Glutamatergic neuron (in vitro differentiated cells): ENCODE results near the gene PTPN11. TPM values are rescaled to one million over a fixed set of nuclear protein-coding genes. Genes with fewer than 3 reads are reported as not detected.

ENCODE experiments used
- DNase-seq: peaks from one replicate; pipeline ENCODE4 v3.0.0; 2022
- H3K27ac Mint-ChIP-seq: one replicate; pipeline ENCODE4 v1.8.0; 2020; ENCODE audit warnings: mild to moderate bottlenecking, mixed read lengths, inconsistent platforms; ENCODE audit not compliant: unreplicated experiment
- H3K27me3 Mint-ChIP-seq: one replicate; pipeline ENCODE4 v1.8.0; 2020; ENCODE audit warnings: mild to moderate bottlenecking, moderate library complexity, mixed read lengths, inconsistent platforms; ENCODE audit not compliant: unreplicated experiment
- H3K36me3 Mint-ChIP-seq: one replicate; pipeline ENCODE4 v1.8.0; 2020; ENCODE audit warnings: mild to moderate bottlenecking, mixed read lengths, inconsistent platforms; ENCODE audit not compliant: unreplicated experiment
- H3K4me1 Mint-ChIP-seq: one replicate; pipeline ENCODE4 v1.8.0; 2020; ENCODE audit warnings: mild to moderate bottlenecking, low read depth, mixed read lengths, inconsistent platforms; ENCODE audit not compliant: unreplicated experiment
- H3K4me3 Mint-ChIP-seq: one replicate; pipeline ENCODE4 v1.8.0; 2020; ENCODE audit warnings: mild to moderate bottlenecking, mixed read lengths, inconsistent platforms; ENCODE audit not compliant: unreplicated experiment
- H3K9me3 Mint-ChIP-seq: one replicate; pipeline ENCODE4 v1.8.0; 2020; ENCODE audit warnings: mild to moderate bottlenecking, moderate library complexity, mixed read lengths, inconsistent platforms; ENCODE audit not compliant: unreplicated experiment
- CTCF ChIP-seq: fragments of 200-600 bp; sonication (generic); IDR thresholded peaks from one replicate; pipeline ENCODE4 v1.5.0; 2021; ENCODE audit not compliant: partially characterized antibody, unreplicated experiment
- total RNA-seq: library from RNA; stranded (reverse); fragmentation: NEBNext Ultra II Directional; extraction: Animal tissue kit (Norgen Biotek cat#: 25700); gene quantifications from one replicate; pipeline ENCODE4 v1.2.1, GENCODE V29; 2021; ENCODE audit not compliant: unreplicated experiment

PTPN11 gene
- total RNA-seq, 1 donor from 2014 or later, result 68.7 TPM

DNA sequence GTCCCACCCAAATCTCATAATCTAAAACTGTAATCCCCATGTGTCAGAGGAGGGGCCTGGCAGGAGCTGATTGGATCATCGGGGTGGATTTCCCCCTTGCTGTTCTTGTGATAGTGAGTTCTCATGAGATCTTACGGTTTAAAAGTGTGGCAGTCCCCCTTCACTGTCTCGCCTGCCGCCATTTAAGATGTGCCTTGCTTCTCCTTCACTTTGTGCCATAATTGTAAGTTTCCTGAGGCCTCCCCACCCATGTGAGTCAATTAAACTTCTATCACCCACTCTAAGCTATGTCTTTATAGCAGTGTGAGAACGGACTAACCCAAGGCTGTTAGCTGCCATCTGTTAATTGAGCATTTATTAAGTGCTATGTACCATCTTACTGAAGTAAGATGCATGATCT, 105.1 kb downstream of the PTPN11 start:
- peaks cover 5% of the 10 kb centered on the region for H3K36me3 Mint-ChIP-seq
- no peak for TF ChIP-seq CTCF
- H3K4me3 Mint-ChIP-seq, result no peak overlapping the region
- no peaks in the 10 kb centered on the region for H3K9me3 Mint-ChIP-seq
- H3K27me3 Mint-ChIP-seq, result no peaks in the 10 kb centered on the region
- H3K27ac Mint-ChIP-seq, result no peak overlapping the region
- H3K4me1 Mint-ChIP-seq, result no peaks in the 10 kb centered on the region
- DNase-seq, result no peak

DNA sequence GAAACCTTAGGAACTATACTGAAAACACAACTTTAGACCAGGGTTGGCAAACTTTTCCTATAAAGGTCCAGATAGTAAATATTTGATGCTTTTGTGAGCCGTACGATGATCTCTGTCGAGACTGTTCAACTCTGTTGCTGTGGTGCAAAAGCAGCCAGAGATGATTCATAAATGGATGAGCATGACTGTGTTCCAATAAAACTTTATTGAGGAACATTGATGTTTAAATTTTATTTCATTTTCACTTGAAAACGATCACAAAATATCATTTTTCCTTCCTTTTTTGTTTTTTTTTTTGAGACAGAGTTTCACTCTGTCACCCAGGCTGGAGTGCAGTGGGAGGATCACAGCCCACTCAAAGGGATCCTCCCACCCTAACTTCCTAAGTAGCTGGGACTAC, 105.5 kb downstream of the PTPN11 start:
- Mint-ChIP-seq H3K27ac (no peak overlapping the region), H3K36me3 (peaks cover 1% of the 10 kb centered on the region), H3K4me1 (no peaks in the 10 kb centered on the region), H3K4me3 (no peak overlapping the region), H3K9me3 (no peaks in the 10 kb centered on the region), H3K27me3 (no peaks in the 10 kb centered on the region)
- TF ChIP-seq CTCF, result no peak
- no peak for DNase-seq

DNA sequence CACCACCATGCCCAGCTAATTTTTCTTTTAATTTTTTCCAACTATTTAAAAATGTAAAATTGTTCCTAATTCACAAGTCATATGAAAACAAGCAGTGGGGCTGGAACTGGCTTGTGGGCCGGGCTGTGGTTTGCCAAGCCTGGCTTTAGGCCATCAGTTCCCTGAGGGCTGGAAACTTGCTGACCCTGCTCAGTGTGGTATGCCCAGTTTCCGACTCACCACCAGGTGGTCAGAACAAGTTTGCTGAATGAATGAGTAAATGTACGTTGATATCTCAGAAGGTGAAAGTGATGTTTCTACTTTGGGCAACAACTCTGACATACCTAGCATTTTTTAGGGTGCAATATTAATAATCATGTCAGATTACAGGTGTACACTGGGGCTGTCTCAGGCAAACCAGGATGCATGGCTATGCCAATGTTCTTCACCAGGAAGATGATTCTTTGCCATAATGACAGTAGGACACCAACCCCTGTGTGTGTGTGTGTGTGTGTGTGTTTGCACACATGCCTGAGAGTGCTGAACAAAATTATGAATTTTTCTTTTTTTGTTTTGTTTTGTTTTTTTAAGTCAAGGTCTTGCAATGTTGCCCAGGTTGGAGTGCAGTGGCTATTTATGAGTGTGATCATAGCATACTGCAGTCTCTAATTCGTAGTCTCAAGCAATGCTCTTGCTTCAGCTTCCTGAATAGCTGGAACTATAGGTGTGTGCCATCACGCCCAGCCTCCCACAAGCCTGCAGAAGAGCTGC, 106.1 kb downstream of the PTPN11 start:
- Mint-ChIP-seq H3K4me1 (no peaks in the 10 kb centered on the region), H3K27me3 (no peaks in the 10 kb centered on the region), H3K9me3 (no peaks in the 10 kb centered on the region), H3K4me3 (no peak overlapping the region), H3K36me3 (no peaks in the 10 kb centered on the region), H3K27ac (no peak overlapping the region)
- TF ChIP-seq CTCF, result no peak
- DNase-seq, result no peak

- no peak for TF ChIP-seq CTCF
- Mint-ChIP-seq H3K27ac (no peak overlapping the region), H3K36me3 (no peaks in the 10 kb centered on the region), H3K9me3 (no peaks in the 10 kb centered on the region), H3K4me3 (no peak overlapping the region), H3K4me1 (no peaks in the 10 kb centered on the region), H3K27me3 (no peaks in the 10 kb centered on the region)
- no peak for DNase-seq
Observed at GRCh38 chr12:112525426-112525809, 106.7 kb downstream of the PTPN11 start.

DNA sequence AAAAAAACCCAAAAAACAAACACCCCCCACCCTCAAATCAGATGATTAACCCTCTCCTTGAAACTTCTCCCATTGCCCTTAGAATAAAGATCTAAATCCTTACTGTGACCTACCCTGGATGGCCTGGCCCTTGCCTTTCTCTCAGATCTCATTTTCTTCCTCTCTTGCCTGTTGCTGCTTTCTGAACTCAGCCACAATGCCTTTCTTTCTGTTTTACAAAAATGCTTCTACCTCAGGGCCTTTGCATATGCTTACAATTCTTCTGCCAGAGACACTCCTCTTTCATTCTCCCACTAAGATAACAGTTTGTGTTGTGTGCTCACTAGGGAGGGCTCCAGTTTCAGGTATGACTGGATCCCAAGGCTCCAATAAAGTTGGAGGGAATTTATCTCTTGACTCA, 108.3 kb downstream of the PTPN11 start:
- H3K27me3 Mint-ChIP-seq, result no peaks in the 10 kb centered on the region
- no peak overlapping the region for H3K27ac Mint-ChIP-seq
- no peak for DNase-seq
- no peak for TF ChIP-seq CTCF
- H3K36me3 Mint-ChIP-seq, result no peaks in the 10 kb centered on the region
- no peak overlapping the region for H3K4me3 Mint-ChIP-seq
- H3K9me3 Mint-ChIP-seq, result no peaks in the 10 kb centered on the region
- no peaks in the 10 kb centered on the region for H3K4me1 Mint-ChIP-seq
